GM12875 (cell line): ENCODE results near the gene ZDHHC16.

Experiments used
- H3K4me3 ChIP-seq: one replicate; pipeline ENCODE4 v1.5.1; 2011; ENCODE audit warnings: low read depth, low read length, control low read depth
- TF ChIP-seq, protein P1 (sequence below): IDR thresholded peaks from 2 replicates; pipeline ENCODE4 v1.5.1; 2011; ENCODE audit warnings: low read depth, mild to moderate bottlenecking, control low read depth, inconsistent platforms, low read length, moderate library complexity, borderline replicate concordance; ENCODE audit not compliant: insufficient read depth

ZDHHC16 gene

GRCh38 chr10:97502916-97503315 lies 56.9 kb downstream of the ZDHHC16 start:
- TF ChIP-seq, protein P1, sequence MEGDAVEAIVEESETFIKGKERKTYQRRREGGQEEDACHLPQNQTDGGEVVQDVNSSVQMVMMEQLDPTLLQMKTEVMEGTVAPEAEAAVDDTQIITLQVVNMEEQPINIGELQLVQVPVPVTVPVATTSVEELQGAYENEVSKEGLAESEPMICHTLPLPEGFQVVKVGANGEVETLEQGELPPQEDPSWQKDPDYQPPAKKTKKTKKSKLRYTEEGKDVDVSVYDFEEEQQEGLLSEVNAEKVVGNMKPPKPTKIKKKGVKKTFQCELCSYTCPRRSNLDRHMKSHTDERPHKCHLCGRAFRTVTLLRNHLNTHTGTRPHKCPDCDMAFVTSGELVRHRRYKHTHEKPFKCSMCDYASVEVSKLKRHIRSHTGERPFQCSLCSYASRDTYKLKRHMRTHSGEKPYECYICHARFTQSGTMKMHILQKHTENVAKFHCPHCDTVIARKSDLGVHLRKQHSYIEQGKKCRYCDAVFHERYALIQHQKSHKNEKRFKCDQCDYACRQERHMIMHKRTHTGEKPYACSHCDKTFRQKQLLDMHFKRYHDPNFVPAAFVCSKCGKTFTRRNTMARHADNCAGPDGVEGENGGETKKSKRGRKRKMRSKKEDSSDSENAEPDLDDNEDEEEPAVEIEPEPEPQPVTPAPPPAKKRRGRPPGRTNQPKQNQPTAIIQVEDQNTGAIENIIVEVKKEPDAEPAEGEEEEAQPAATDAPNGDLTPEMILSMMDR, result no peak
- no peak overlapping the region for H3K4me3 ChIP-seq

GRCh38 chr10:97503406-97503805 lies 57.4 kb downstream of the ZDHHC16 start:
- TF ChIP-seq, protein P1, result no peak

GRCh38 chr10:97505152-97505551 lies 59.2 kb downstream of the ZDHHC16 start:
- H3K4me3 ChIP-seq, result no peak overlapping the region
- TF ChIP-seq, protein P1, result no peak

More at GRCh38 chr10:97503406-97503805, 57.4 kb downstream of the ZDHHC16 start:
- no peak overlapping the region for H3K4me3 ChIP-seq

GRCh38 chr10:97506199-97506991 lies 60.4 kb downstream of the ZDHHC16 start:
- no peak overlapping the region for H3K4me3 ChIP-seq
- TF ChIP-seq, protein P1, result no peak
